HCT116 (cell line): Measurements from ENCODE around the gene SBF2. TPM values are rescaled to one million over a fixed set of nuclear protein-coding genes. Genes with fewer than 3 reads are reported as not detected.

Experiments used
- ATAC-seq: fragments of 200-7000 bp; cut with Tn5 transposase; 2 replicates; pipeline ENCODE4 v1.9.1; 2020; ENCODE audit warnings: mild to moderate bottlenecking, moderate library complexity
- BruUV-seq: library from RNA; stranded (reverse); fragments of 400-500 nt; replicated peaks from 2 replicates; lab custom pipeline; 2021; lab: Mats Ljungman, UMichigan
- CTCF ChIA-PET: fragments of 300-600 bp; sonication (Branson Sonifier 250); formaldehyde crosslinking; loops from one replicate; lab custom pipeline; 2021; ENCODE audit warnings: antibody characterized with exemption; lab: Charles Lee
- POLR2A ChIA-PET: fragments of 300-600, 350-600 bp; sonication (Branson Sonifier 250); formaldehyde crosslinking; loops from one replicate; lab custom pipeline; 2021; ENCODE audit warnings: antibody characterized with exemption; lab: Charles Lee
- RAD21 ChIA-PET, 2 experiments: fragments of 300-600 bp; sonication (Branson Sonifier 250); formaldehyde crosslinking; loops; one replicate each; lab custom pipeline; 2023; ENCODE audit warnings: low total read pairs in 2 of 2; ENCODE audit not compliant: uncharacterized antibody in 2 of 2, unreplicated experiment in 2 of 2, low non-redundant PET in 1 of 2; lab: Charles Lee
- DNase-seq: peaks from one replicate; pipeline ENCODE4 v3.0.0-alpha.2; 2010; ENCODE audit warnings: low read depth, low spot score
- H2AFZ ChIP-seq: fragments of 200-600 bp; shearing (Covaris generic), sonication (generic); 2 replicates; pipeline ENCODE4 v1.6.1; 2017; ENCODE audit warnings: low read depth, mixed run types, mixed read lengths, antibody characterized with exemption, low read length; ENCODE audit not compliant: poor library complexity, severe bottlenecking
- H3K27ac ChIP-seq: 2 replicates; pipeline ENCODE4 v1.5.1; 2012; ENCODE audit warnings: low read depth, low read length
- H3K27me3 ChIP-seq: fragments of 200-600 bp; sonication (generic); 2 replicates; pipeline ENCODE4 v1.6.1; 2016; ENCODE audit warnings: mixed run types, low read length, mixed read lengths; ENCODE audit not compliant: insufficient read depth
- H3K36me3 ChIP-seq, 2 experiments: fragments of 200-500 bp in 1 of 2; fragments of 200-600 bp in 1 of 2; sonication (Bioruptor generic) in 1 of 2; sonication (generic) in 1 of 2; 2 replicates each; pipeline versions ENCODE4 v1.5.1 to v1.6.1; 2014 to 2016; ENCODE audit warnings: low read length in 2 of 2, inconsistent platforms in 1 of 2, mixed read lengths in 1 of 2, mixed run types in 1 of 2; ENCODE audit not compliant: insufficient read depth in 2 of 2, control insufficient read depth in 1 of 2
- H3K4me1 ChIP-seq, 2 experiments: fragments of 200-600 bp in 1 of 2; sonication (generic) in 1 of 2; 2 replicates each; pipeline versions ENCODE4 v1.5.1 to v1.6.1; 2012 to 2017; ENCODE audit warnings: low read length in 2 of 2, inconsistent platforms in 1 of 2, mild to moderate bottlenecking in 1 of 2, mixed read lengths in 1 of 2, mixed run types in 1 of 2, moderate library complexity in 1 of 2; ENCODE audit not compliant: insufficient read depth in 2 of 2, control insufficient read depth in 1 of 2
- H3K4me2 ChIP-seq: fragments of 200-600 bp; sonication (generic); 2 replicates; pipeline ENCODE4 v1.6.1; 2017; ENCODE audit warnings: mixed run types, low read length, mixed read lengths
- H3K4me3 ChIP-seq, 2 experiments: fragments of 200-600 bp in 1 of 2; sonication (generic) in 1 of 2; replicated peaks in 1 of 2; 2 replicates each; pipeline ENCODE4 v1.5.1; 2011 to 2016; ENCODE audit warnings: low read length in 2 of 2, control low read depth in 1 of 2, low read depth in 1 of 2, mild to moderate bottlenecking in 1 of 2, mixed read lengths in 1 of 2, mixed run types in 1 of 2
- H3K79me2 ChIP-seq: fragments of 200-600 bp; sonication (generic); 2 replicates; pipeline ENCODE4 v1.6.1; 2017; ENCODE audit warnings: mild to moderate bottlenecking, mixed run types, low read length, moderate library complexity, mixed read lengths; ENCODE audit not compliant: insufficient read depth
- H3K9ac ChIP-seq: fragments of 200-600 bp; sonication (generic); 2 replicates; pipeline ENCODE4 v1.6.1; 2016; ENCODE audit warnings: low read length, mixed read lengths
- H3K9me2 ChIP-seq: fragments of 200-600 bp; sonication (generic), shearing (Covaris generic); 2 replicates; pipeline ENCODE4 v1.6.1; 2017; ENCODE audit warnings: mixed run types, mild to moderate bottlenecking, moderate library complexity; ENCODE audit not compliant: insufficient read depth
- H3K9me3 ChIP-seq, 2 experiments: fragments of 200-500 bp in 1 of 2; fragments of 200-600 bp in 1 of 2; sonication (Bioruptor generic) in 1 of 2; sonication (generic) in 1 of 2; 2 replicates each; pipeline ENCODE4 v1.6.1; 2014 to 2017; ENCODE audit warnings: low read length in 2 of 2, mixed read lengths in 2 of 2, inconsistent platforms in 1 of 2, low read depth in 1 of 2, mild to moderate bottlenecking in 1 of 2, mixed run types in 1 of 2, moderate library complexity in 1 of 2; ENCODE audit not compliant: control insufficient read depth in 1 of 2, insufficient read depth in 1 of 2
- H4K20me1 ChIP-seq: fragments of 200-600 bp; sonication (generic), shearing (Covaris generic); 2 replicates; pipeline ENCODE4 v1.6.1; 2017; ENCODE audit warnings: mixed run types, mild to moderate bottlenecking, moderate library complexity; ENCODE audit not compliant: insufficient read depth
- CBX3 ChIP-seq: IDR thresholded peaks from 2 replicates; pipeline ENCODE4 v1.6.1; 2012; ENCODE audit warnings: low read depth
- EZH2 ChIP-seq: fragments of 200-600 bp; sonication (generic); IDR thresholded peaks from 2 replicates; pipeline ENCODE4 v1.6.1; 2017; ENCODE audit warnings: antibody characterized with exemption, mixed run types
- EZH2phosphoT487 ChIP-seq: fragments of 200-600 bp; IDR thresholded peaks from 2 replicates; pipeline ENCODE4 v1.6.1; 2018; ENCODE audit warnings: antibody characterized with exemption, borderline replicate concordance
- JUND ChIP-seq: IDR thresholded peaks from 2 replicates; pipeline ENCODE4 v1.6.1; 2012
- POLR2A ChIP-seq: IDR thresholded peaks from 2 replicates; pipeline ENCODE4 v1.7.0; 2011; ENCODE audit warnings: borderline replicate concordance; ENCODE audit not compliant: insufficient read depth, insufficient read length; ENCODE audit errors: extremely low read depth
- SIN3A ChIP-seq: IDR thresholded peaks from 2 replicates; pipeline ENCODE4 v1.6.1; 2012; ENCODE audit warnings: low read depth
- TCF7L2 ChIP-seq: IDR thresholded peaks from 2 replicates; pipeline ENCODE4 v1.7.0; 2011; ENCODE audit warnings: borderline replicate concordance, inconsistent platforms; ENCODE audit not compliant: insufficient read depth, insufficient read length; ENCODE audit errors: extremely low read depth
- intact Hi-C: fragments of 100-400 bp; cut with micrococcal nuclease; formaldehyde crosslinking; loops from 2 replicates; pipeline ENCODE4 v1.10.0; 2022
- total RNA-seq: library from RNA; stranded (reverse); gene quantifications from one replicate; pipeline ENCODE4 v1.2.1, GENCODE V29; 2021; ENCODE audit not compliant: unreplicated experiment
- TF ChIP-seq, protein P1 (sequence below): IDR thresholded peaks from 2 replicates; pipeline ENCODE4 v1.6.1; 2011; ENCODE audit warnings: mild to moderate bottlenecking, low read length, moderate library complexity; ENCODE audit not compliant: insufficient replicate concordance; ENCODE audit errors: extremely low read depth

SBF2 gene
- total RNA-seq, 1 experiment from 2014 or later, result 35.0 TPM

DNA sequence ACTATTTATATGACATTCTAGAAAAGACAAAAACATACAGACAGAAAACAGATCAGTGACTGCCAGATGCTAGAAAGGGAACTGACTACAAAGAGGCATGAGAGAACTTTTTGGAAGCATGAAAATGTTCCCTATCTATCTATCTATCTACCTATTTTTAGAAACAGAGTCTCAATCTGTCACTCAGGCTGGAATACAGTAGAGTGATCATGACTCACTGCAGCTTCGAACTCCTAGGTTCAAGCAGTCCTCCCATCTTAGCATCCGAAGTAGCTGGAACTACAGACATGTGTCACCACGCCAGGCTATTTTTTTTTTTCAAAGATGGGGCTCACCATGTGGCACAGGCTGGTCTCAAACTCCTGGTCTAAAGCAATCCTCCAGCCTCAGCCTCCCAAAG is 6.9 kb downstream of the SBF2 start:
- no TSS peak for BruUV-seq
- Histone ChIP-seq H3K9me2 (no peaks in the 10 kb centered on the region), H2AFZ (no peak overlapping the region), H3K9me3 (no peaks in the 10 kb centered on the region), H3K27ac (no peak overlapping the region), H3K9ac (no peak overlapping the region), H3K4me1 (peaks cover 0 to 3% of the 10 kb centered on the region in 2 experiments; a peak in 1 of 4 replicates)
- intact Hi-C loops, result no loop called here
- RAD21 ChIA-PET, result no interaction called here
- ATAC-seq (no peak), DNase-seq (no peak)
- POLR2A ChIA-PET, result interaction anchor here (2.5 kb wide), 1 partner anchor 17 kb away, joined by 7 read pairs; the partner anchor contains the start of gene ADM
- CTCF ChIA-PET, result no interaction called here
- no peak for TF ChIP-seq CBX3
- no peak for TF ChIP-seq EZH2phosphoT487
- TF ChIP-seq, protein P1, sequence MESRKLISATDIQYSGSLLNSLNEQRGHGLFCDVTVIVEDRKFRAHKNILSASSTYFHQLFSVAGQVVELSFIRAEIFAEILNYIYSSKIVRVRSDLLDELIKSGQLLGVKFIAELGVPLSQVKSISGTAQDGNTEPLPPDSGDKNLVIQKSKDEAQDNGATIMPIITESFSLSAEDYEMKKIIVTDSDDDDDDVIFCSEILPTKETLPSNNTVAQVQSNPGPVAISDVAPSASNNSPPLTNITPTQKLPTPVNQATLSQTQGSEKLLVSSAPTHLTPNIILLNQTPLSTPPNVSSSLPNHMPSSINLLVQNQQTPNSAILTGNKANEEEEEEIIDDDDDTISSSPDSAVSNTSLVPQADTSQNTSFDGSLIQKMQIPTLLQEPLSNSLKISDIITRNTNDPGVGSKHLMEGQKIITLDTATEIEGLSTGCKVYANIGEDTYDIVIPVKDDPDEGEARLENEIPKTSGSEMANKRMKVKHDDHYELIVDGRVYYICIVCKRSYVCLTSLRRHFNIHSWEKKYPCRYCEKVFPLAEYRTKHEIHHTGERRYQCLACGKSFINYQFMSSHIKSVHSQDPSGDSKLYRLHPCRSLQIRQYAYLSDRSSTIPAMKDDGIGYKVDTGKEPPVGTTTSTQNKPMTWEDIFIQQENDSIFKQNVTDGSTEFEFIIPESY, result no peak
- TF ChIP-seq TCF7L2, result no peak
- TF ChIP-seq EZH2, result no peak
- no peak for TF ChIP-seq SIN3A
- TF ChIP-seq POLR2A, result no peak
- TF ChIP-seq JUND, result no peak
- TF ChIP-seq, all 23 proteins: peak for 0
- H3K4me2 ChIP-seq, result no peak overlapping the region
- no peak overlapping the region for H3K4me3 ChIP-seq
- no peaks in the 10 kb centered on the region for H3K36me3 ChIP-seq
- H3K79me2 ChIP-seq, result peaks cover 73% of the 10 kb centered on the region
- H4K20me1 ChIP-seq, result peaks cover 3% of the 10 kb centered on the region; the same call in 1 of the 2 replicates
- H3K27me3 ChIP-seq, result no peaks in the 10 kb centered on the region
